Retina (tissue), 1 donor: ENCODE results near the gene B4GALT6.

Experiments
- DNase-seq: peaks from one replicate; pipeline ENCODE4 v3.0.0-alpha.2; 2016

Gene B4GALT6

DNA sequence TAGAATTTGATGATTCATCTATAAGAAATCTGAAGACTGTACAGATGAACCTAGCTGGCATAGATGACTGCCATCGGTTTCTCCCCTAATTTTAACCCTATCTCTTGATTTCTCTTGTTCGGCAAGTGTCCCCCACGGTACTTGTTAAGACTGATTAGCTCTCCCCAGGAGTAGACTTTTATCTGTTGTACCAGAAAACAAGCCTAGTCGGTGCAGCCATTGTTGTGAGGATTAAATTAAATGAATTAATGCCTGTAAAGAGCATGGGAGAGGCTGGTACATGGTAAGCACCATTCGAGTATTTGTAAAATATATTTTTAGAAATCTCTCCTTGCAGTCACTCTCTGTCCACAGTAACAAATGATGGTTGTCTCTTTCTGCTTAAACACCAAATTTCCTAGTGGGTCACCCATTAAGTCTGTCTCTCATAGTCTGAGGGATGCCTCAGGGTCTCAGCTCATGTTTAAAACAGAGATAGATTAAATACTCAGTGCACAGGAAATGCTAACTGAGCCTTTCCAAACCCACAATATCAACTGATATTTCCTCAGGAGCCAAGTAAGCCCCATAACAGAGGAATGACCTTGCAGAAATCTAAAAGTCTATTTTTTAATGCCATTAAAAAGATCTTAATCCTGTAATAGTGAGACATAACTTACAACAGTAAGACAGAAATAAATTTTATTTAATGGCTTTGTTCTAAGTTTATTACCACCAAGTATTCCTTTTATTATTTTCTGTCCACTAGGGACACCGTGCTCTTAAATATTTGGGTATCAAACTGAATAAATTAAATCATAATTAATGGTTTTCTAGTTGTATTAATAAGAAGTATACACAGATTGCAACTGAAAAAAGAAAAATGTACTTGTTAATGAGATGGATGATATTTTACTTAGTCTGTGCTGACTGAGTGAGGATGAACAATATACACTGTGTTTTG is 2.9 kb upstream of the B4GALT6 start:
- DNase-seq: no peak

DNA sequence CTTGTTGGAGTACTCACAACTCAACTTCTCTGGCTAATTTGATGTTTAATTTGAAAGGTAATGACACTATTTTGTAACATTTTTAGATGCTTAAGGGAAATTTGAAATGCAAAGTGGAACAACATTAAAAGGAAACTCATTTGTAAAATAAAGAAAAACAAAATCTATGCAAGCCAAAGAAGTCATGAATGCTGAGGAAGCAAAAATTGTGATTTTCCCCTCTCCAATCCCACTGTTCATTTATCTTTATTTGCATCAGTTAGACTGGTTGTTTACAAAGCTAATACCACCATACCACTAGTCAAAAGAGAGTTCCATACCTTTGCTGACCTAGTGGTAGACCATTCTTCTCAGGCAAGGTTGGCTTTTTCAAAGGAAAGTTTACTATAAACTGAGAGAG is 2.2 kb upstream of the B4GALT6 start:
- DNase-seq: no peak

DNA sequence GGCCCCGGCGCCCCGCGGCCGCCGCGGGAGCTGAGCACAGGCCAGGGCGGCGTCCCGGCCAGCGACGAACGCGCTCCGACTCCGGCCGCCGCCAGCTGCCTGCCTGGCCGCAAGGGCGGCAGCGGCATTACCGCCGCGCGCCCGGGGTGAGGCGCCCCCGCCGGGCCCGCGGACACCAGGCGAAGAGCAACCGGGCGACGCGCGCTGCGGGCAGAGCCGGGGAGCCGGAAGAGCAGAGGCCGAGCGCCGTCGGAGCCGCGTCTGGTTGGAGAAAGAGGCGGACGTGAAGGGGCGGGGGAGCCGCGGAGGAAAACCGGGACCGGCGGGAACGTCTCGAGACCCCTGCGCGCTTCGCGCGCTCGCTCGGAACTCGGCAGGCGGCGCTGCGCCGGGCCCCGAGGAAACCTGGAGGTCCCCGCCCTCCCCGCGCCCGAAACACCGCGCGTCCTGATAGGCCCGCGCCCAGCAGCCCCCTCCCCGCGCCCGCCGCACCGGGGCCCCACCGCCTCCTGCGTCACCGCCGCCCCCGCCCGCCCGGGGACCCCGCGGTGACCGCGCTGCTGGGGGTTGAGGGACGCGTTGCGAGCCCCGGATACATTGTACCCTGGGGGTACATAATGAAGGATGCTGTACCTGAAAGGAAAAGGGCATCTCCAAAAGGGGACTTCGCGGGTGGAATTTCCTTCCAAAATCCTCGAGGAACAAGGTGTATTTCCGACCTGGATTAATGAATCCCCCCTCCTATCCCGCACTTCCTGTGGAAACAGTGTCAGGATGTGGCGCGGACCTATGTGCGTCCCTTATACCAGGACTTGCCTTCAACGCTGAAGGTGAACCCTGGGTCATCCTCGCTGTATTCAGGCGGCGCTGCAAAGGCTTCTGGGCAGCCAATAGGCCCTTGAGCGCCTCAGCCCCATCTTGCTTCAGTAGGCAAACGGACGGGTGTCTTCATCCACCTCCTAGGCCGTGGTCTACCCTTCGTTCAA is 1.0 kb upstream of the B4GALT6 start:
- peak; percentile 90 for DNase-seq

DNA sequence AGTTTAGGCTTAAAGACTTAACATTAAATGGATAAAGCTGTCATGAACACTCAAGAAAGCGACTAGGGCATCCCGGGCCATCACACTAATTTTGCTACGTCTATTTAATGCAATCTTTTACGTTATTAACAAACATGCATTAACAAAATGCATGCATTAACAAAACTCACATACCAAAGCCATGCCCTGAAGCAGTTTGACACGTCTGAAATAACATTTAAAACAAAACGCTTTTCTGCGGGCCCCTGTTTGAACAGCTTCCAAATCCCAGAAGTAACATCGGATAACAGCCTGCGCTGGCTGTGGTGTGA is 458 bp downstream of the B4GALT6 start:
- DNase-seq: no peak

DNA sequence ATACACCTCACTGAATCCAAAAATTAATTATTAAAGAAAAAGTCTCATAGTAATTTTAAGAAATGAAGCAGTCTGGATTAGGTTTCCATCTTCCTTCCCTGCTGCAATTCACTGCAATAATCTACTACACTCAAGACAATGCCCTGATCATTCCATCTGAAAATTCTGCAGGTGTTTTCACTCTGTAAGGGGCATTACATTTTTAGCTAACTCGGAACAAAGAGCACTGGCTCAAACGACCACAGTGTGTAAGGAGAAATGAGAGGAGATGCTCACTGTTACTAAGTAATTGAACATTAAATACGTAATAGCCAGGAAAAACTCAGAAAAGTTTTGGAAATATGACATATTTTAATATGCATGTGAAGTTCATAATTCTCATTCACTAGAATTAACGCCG is 1.3 kb downstream of the B4GALT6 start:
- no peak for DNase-seq

DNA sequence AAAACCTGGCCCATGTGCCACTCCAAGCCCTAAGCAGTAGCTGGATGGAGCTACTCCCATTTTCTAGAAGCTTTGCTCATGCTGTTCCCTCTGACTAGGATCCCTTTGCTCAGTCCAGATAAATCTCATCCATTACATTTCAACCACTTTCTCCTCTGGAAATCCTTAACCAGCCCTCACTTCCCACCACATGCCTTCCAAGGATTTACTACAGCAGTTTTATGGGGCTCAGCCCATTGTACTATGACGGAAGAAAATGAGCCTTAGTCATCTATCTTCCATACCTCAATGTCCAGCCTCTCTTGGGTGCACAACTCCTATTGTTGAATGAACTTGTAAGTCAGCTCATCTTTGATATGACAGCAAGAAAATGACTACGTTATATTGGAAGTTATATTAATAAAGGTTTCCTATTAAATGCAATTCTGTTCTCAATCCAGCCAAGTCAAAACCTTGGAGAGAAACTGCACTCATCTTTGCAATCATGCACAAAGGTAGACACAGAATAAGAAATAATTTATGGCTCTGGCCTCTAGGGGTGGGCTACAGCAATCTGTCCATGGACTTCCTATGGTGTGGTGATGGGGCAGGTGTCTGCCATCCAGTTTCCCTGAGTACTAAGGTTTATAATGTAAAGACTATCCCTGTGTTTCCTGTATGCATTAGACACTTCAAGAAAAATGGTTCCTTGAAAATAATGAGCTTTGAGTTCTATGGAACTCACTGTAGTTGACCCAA is 3.4 kb downstream of the B4GALT6 start:
- DNase-seq: no peak

DNA sequence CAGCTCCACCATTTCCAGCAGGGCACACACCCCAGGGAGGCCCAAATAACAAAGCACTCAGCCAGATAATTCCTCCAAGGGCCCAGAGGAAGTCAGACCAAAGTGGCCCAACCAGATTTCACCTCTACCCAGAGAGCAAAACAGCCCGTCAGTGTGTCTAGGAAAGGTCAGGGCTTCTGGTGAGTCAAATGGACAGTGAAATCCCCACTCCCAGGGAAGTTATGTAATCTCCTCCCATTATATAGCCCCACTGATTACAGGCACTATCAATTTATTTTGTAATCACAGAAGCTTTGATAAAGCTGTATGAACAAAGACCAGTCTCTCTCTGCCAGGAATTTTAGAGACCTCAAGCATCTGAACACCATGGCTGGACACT is 4.0 kb downstream of the B4GALT6 start:
- DNase-seq: no peak

DNA sequence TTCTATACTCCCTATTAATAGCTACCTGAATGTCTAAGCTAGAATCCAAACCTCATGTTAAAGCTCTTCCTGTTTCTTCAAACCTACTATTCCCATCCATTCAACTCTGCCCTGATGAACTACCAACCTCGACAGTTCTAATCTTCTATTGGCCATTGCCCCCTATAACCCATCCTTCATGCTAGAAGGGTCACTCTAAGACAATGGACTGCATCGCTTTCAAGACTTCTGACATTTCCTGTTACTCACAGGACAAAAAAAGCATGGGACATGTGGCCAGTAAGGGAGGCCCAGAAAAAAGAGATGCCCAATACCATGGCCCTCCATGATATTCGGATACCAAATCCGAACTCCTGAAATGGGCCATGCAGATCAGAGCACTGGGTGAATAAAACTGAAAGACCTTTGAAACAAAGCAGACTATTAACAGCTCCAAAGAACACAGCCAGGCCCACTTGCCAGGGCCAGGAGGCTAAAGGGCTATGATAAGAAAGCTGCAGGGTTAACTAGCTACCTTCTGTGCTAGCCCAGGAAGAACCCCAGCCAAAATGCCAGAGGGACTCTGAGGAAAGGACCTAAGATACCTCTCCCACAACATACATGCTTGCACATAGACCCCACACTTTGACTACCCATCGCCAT is 4.5 kb downstream of the B4GALT6 start:
- no peak for DNase-seq

DNA sequence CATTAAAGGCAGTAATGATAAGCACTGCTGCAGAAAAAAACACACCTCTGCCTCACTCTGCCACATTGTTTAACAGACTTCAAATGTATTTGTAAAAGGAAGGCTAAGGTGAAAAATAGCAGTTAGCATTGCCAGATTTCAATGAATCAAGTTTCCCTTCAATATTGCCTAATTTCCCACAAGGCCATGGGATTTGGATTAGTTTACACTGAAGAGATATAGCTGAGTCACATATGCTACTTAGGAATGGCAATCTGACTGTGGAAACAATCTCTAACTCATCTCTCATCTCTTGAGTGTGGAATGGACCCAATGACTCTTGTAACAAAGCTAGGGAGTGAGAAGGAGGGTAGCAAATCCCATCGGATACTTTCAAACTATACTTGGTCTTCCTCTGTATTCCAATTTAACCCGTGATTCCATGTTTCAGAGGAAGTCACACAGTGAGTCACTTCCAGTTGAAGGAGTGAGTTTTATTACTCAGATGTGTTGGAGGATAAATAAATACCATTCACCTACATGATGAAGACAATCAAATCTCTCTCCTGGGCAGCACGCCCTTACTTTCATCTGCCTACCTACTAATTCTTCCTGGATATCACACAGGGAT is 5.1 kb downstream of the B4GALT6 start:
- DNase-seq: no peak

DNA sequence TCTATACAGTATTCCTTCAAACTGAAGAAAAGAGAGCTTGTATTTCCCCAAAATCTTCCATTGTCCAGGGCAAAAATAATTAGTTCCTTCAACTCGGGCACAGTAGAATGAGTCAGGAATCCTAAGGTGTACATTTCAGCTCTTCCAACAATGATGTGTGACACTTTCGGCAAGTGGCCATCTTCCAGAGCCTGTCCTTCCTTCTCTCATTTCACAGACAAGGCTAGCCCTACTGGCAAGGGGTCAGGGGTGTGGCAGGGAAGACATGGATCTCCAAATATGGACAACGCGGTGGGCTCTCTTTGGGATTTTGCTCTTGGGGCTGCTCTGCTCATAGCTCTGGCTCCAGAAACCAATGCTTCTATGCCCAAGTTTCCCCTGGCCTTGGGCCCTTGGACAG is 6.0 kb downstream of the B4GALT6 start:
- no peak for DNase-seq

DNA sequence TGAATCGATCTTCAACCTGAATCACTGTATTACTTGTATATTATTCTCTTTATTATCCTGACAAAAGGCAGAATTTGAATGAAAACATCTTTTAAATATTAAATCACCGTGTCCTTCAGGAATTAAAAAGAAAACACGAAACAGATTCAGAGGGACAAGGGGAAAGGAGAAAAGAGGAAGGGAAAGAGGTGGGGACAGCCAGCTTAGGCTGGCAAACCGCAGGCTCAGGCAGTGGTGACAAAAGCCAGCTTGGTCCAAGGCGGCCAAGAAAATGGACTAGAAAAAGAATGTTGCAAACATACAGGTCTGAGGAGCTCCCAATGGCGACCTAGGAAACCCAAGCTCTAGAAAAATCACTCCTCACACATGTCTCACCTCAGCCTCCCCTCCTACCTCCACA is 6.8 kb downstream of the B4GALT6 start:
- no peak for DNase-seq

DNA sequence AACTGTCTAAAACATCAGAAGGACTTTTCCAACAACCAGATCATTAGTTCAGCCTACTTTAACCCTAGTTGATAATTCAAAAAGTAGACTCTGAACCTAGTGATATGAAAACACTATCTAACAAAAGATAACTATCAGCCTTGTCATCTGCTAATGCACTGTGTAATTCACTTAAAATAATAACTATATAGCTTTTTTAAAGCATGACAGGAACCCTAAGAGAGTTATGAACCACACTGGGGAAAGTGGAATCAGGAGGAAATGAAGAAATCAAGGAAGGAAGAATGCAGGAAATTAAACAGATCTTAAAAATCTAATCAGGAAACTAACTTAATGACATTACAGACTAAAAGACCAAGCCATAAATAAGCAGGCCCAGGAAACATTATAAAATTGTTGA is 9.0 kb downstream of the B4GALT6 start:
- no peak for DNase-seq

DNA sequence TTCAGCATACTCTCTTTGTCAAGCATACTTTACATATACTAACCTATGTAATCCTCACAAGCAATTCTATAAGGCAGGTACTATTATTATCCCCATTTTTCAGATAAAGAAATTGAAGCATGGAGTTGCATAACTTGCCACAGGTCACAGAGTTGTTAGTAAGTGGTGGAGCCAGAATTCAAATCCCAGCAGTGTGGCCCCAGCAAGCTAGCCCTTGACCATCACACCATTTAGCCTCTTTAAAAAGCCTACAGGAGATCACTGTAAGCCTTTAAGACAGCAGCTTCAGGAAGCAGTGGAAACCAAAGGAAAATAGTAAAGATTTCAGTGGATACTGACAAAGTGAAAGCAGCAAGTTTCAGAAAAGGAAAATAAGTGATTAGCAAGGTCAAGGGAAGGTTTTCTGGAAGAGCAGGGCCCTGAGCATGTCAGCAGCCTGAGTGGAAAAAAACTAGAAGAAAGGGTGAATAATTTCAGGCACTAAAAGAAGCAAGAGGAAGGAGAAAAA is 11.7 kb downstream of the B4GALT6 start:
- no peak for DNase-seq

DNA sequence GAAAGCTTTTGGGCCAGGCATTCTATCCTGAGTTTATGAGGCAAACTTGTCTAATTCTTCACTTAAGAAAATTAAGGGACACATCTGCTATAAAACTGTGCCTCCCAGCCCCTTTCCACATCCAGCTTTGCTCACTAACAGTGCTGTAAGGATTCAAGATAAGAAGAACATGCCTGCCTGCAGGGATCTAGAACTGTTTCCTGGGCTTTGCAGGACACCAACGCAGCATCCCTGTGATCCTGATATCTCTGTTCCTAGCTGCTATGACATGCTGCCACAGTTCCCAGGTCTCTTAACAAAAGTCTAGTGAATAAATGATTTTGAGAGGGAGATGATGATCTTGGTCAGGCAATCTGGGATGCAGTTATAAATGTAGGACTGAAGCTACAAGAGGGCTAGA is 12.4 kb downstream of the B4GALT6 start:
- no peak for DNase-seq

DNA sequence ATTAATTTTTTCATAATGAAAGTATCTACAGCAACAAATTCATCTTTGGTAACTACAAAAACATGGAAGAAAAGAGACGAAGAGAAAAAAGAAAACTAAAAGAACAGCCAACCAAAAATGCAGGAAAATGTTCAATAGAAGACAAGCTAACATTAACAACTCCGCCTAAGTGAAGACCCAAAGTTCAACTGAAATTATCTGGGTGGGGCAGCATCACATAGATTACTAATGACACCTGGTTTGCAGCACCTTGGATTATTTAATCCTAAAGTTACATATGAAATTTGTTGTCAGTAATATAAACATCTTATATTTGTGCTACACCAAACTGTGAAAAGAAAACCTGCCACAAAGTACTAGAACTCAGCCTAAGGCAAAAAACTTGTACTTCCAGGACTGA is 14.8 kb downstream of the B4GALT6 start:
- no peak for DNase-seq

DNA sequence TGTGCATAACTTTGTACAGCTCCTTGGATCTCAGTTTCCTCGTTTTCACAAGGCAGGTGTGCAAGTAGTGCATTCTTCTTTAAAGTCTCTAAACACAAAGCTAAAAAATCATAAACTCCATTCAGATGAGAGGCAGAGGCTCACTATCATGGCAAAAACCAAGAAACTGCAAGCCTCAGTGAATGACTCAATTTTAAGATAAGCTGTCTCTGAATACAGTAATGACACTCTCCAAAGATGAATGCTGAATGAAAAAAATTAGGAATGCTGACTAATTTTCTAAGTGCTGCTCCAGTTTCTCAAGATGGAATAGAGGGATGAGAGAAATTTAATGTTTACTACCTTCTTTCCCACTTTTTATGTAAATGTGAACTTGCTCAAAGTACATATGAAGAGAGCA is 17.2 kb downstream of the B4GALT6 start:
- no peak for DNase-seq

DNA sequence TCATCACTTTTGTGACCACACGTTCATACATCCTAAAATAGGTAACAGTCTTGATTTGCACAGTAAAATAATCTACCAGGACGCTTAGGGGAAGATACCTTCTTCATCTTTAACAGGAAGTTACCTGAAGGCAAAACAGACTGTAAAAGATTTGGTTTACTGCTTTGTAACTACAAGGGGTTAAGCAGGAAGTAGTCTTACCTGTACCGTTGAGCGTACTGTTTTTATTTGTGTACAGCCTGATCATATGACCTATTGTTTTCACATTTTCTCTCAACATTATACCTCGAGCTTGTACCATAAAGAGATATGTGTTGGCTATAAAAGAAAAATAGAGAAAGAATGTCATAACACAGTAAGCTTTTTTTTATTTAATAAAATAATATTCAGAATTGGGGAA is 18.3 kb downstream of the B4GALT6 start:
- no peak for DNase-seq

DNA sequence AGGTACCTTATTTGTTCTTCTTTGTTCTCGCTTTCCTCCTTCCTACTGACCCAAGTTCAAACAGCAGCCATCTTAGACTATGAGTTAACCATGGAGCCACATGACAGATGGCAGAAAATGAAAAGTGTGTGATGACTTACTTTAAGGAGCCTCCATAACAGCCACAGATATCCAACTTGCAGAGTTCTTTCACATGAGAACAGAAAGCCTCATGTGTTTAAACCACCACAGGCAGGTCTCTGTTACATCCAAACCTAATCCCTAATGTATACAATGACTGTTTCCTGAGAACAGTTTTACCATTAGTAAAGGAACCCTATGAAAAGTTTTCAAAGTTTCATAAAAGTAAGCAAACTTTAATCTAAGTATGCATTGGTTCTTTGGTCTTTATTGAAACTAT is 20.3 kb downstream of the B4GALT6 start:
- DNase-seq: no peak

DNA sequence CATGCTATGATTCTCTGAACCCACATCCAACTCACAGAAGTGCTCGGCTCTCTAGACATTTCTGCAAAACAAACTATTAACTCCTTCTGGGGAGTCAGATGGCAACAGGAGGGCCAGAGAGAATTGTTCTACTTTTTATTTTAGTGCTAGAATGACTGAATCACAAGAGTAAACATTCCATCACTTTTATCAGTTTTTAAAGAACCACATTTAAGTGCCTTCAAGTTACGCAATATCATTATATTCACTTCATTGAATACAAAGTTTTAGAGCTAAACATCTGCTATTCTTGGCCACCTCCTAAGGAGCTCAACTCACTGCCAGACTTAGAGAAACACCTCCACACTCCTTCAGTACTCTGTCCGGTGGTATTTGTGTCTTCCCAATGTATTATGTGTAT is 22.4 kb downstream of the B4GALT6 start:
- no peak for DNase-seq

DNA sequence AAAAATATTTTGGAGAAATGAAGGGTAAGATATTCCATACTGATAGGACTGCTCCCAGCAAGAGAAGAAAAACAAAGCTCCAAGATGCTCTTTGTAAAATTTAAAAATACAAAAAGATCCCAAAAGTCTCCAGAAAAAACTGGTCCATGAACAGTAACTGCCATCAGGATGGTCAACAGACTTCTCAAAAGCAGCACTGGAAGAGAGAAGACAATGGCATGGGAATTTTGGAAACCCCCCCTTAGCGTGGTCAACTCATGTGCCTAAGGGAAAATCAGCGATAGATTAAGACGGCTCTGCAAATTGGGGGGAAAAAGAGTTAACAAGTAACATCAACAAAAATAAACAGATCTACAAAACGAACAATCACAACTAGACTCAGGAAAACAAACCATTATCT is 23.6 kb downstream of the B4GALT6 start:
- no peak for DNase-seq

DNA sequence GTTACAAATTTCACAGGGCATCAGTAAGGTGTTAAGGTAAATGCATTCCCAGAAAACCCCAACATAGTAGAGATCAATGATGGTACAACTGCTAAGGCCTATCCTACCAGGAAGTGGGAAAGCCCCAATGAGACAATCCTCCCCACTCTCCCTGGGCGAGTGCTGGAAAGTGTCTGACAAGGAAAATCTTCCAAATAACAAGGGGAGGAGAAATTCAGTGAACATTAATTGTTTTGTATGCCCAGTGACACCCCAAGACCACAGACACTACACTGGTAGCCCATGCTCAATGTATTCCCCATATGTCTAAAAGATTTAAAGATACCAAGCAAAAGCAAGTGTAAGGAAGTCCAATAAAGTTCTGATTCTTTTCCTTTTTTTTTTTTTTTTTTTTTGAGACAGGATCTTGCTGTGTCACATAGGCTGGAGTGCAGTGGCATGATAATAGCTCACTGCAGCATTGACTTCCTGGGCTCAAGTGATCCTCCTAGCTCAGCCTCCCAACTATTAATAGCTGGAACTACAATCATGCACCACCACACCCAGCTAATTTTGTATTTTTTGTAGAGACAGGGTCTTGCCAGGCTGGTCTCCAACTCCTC is 24.7 kb downstream of the B4GALT6 start:
- no peak for DNase-seq
